Karpas-422 (cell line): ENCODE data around the gene STAT3. TPM values are rescaled to one million over a fixed set of nuclear protein-coding genes. Genes with fewer than 3 reads are reported as not detected.
A peak's percentile ranks its signal among the peaks of the same experiment; 100 is the strongest.
"Not testable (repeated sequence)": the region's sequence is repeated elsewhere in the genome, so short reads cannot be mapped to it uniquely, and the experiment has no call there.

Experiments used
- DNase-seq: peaks from one replicate; pipeline ENCODE4 v3.0.0-alpha.2; 2015
- H2AFZ ChIP-seq: fragments of 200-600 bp; sonication (generic); 2 replicates; pipeline ENCODE4 v1.6.1; 2014; ENCODE audit warnings: antibody characterized with exemption, low read length, mixed read lengths
- H3K27ac ChIP-seq: fragments of 200-600 bp; sonication (generic); 2 replicates; pipeline ENCODE4 v1.5.1; 2014; ENCODE audit warnings: mild to moderate bottlenecking, low read length, moderate library complexity
- H3K27me3 ChIP-seq: fragments of 200-600 bp; sonication (generic); 2 replicates; pipeline ENCODE4 v1.6.1; 2014; ENCODE audit warnings: low read length, mixed read lengths
- H3K36me3 ChIP-seq: fragments of 200-600 bp; sonication (generic); 2 replicates; pipeline ENCODE4 v1.6.1; 2014; ENCODE audit warnings: low read length, mixed read lengths; ENCODE audit not compliant: insufficient read depth
- H3K4me1 ChIP-seq: fragments of 200-600 bp; sonication (generic); 2 replicates; pipeline ENCODE4 v1.6.1; 2014; ENCODE audit warnings: mild to moderate bottlenecking, low read length, mixed read lengths
- H3K4me2 ChIP-seq: fragments of 200-600 bp; sonication (generic); 2 replicates; pipeline ENCODE4 v1.6.1; 2014; ENCODE audit warnings: low read length, low read depth, mild to moderate bottlenecking; ENCODE audit not compliant: poor library complexity, severe bottlenecking
- H3K4me3 ChIP-seq: fragments of 200-600 bp; sonication (generic); 2 replicates; pipeline ENCODE4 v1.5.1; 2014; ENCODE audit warnings: mild to moderate bottlenecking, antibody characterized with exemption, low read length, mixed read lengths
- H3K79me2 ChIP-seq: fragments of 200-600 bp; sonication (generic); 2 replicates; pipeline ENCODE4 v1.6.1; 2014; ENCODE audit warnings: mild to moderate bottlenecking, low read length, mixed read lengths
- H3K9ac ChIP-seq: fragments of 200-600 bp; sonication (generic); 2 replicates; pipeline ENCODE4 v1.6.0; 2014; ENCODE audit warnings: low read length
- H3K9me2 ChIP-seq: fragments of 200-600 bp; sonication (generic), shearing (Covaris generic); replicated peaks from 2 replicates; pipeline ENCODE4 v1.6.0; 2014; ENCODE audit warnings: mild to moderate bottlenecking, low read length, moderate library complexity; ENCODE audit not compliant: insufficient read depth
- H3K9me3 ChIP-seq: fragments of 300-700, 200-600 bp; sonication (generic); 2 replicates; pipeline ENCODE4 v1.6.1; 2014; ENCODE audit warnings: low read length, mixed read lengths
- H4K20me1 ChIP-seq: fragments of 200-600 bp; sonication (generic); 2 replicates; pipeline ENCODE4 v1.6.1; 2014; ENCODE audit warnings: mild to moderate bottlenecking, antibody characterized with exemption, low read length, low read depth; ENCODE audit not compliant: insufficient read depth
- total RNA-seq: library from RNA; depleted of rRNA; stranded (reverse); fragments of >200 nt; shearing (Covaris generic); gene quantifications from 2 replicates; pipeline ENCODE4 v1.2.3, GENCODE V29; 2014; ENCODE audit warnings: low replicate concordance

STAT3 gene
- total RNA-seq, 1 experiment from 2014 or later, result 16.3 TPM

DNA sequence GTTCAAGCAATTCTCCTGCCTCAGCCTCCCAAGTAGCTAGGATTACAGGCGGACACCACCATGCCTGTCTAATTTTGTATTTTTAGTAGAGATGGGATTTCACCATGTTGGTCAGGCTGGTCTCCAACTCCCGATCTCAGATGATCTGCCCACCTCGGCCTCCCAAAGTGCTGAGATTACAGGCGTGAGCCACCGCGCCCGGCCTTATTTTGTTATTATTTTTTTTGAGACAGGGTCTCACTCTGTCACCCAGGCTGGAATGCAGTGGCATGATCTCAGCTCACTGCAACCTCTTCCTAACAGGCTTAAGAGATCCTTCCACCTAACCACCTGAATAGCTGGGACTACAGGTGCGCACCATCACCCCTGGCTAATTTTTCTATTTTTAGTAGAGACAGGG, 7.4 kb upstream of the STAT3 start:
- H3K9me2 ChIP-seq, H3K27me3 ChIP-seq, DNase-seq: not testable (repeated sequence)

DNA sequence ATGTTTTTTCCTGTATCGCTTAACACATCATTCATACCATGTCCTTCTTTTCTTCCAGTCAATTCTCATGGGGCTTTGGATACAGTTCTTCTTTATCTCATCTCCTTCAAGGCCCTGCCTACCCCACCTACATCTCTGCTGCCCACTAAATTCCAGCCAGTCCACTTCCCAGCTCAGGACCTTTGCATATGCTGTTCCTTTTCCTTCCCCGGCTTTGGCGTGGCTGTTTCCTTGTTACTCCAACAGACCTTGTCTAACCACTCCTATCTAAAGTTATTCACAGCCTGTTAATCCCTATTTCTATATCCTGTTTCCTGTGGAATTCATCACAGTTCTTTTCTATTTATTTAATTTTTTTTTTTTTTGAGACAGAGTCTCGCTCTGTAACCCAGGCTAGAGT, 6.6 kb upstream of the STAT3 start:
- H4K20me1 ChIP-seq, result no peaks in the 10 kb centered on the region
- H3K36me3 ChIP-seq, result no peaks in the 10 kb centered on the region
- H3K79me2 ChIP-seq, result no peaks in the 10 kb centered on the region
- no peak overlapping the region for H3K27ac ChIP-seq
- no peaks in the 10 kb centered on the region for H3K9me2 ChIP-seq
- H3K9me3 ChIP-seq, result no peaks in the 10 kb centered on the region
- no peak overlapping the region for H3K4me2 ChIP-seq
- peaks cover 17% of the 10 kb centered on the region for H3K4me1 ChIP-seq
- no peak overlapping the region for H3K9ac ChIP-seq
- no peaks in the 10 kb centered on the region for H3K27me3 ChIP-seq
- H3K4me3 ChIP-seq, result no peak overlapping the region
- DNase-seq, result no peak
- no peak overlapping the region for H2AFZ ChIP-seq

More for the DNA sequence above, 7.4 kb upstream of the STAT3 start:
- not testable (repeated sequence) for H3K4me3 ChIP-seq, H3K79me2 ChIP-seq, H3K36me3 ChIP-seq, H3K4me2 ChIP-seq, H2AFZ ChIP-seq, H4K20me1 ChIP-seq, H3K9ac ChIP-seq, H3K9me3 ChIP-seq, H3K27ac ChIP-seq
- H3K4me1 ChIP-seq, result peaks cover 17% of the 10 kb centered on the region

DNA sequence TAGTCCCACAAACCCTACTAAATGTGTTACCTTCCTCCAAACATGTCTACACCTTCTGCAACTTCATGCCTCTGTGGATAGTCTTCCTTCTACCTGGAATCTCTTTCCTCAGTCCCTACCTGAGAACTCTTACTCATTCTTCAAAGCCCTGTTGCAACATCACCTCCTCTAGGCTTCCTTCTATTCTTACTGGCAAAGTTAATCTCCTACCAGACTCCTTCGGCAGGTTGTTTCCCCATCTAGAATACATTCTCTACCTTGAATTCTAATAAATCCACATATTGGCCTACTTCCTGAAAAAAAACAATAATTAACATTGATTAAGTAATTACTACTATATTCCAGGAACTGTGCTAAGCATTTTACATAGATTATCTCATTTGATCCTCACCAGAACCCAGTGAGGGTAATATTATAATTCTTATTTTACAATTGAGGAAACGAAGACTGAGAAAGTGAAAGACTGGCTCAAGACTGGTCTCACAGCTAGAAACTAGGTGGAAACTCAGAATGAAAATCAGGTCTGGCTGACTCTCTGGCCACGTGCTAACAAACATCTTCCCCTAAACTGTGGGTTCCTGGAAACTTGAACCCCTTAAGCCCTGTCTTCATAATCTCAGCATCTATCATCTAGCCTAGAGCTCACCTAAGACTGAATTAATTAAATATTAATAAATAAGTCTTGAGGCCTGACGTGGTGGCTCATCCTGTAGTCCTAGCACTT, 4.6 kb upstream of the STAT3 start:
- DNase-seq, result no peak
- H3K27ac ChIP-seq, result peak overlapping the region; percentile 31; the same call in 1 of the 2 replicates

DNA sequence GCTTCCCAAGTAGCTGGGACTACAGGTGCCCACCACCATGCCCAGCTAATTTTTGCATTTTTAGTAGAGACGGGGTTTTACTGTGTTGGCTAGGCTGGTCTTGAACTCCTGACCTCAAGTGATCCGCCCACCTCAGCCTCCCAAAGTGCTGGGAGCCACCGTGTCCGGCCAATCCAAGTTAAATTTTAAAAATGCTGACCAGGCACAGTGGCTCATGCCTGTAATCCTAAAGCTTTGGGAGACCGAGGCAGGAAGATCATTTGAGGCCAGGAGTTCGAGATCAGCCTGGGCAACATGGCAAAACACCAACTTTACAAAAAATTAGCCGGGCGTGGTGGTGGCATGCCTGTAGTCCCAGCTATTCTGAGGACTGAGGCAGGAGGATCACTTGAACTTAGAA, 3.2 kb upstream of the STAT3 start:
- H3K9me3 ChIP-seq, H3K27ac ChIP-seq, H3K79me2 ChIP-seq, DNase-seq, H3K9ac ChIP-seq, H3K4me2 ChIP-seq, H3K27me3 ChIP-seq, H2AFZ ChIP-seq, H4K20me1 ChIP-seq, H3K9me2 ChIP-seq, H3K36me3 ChIP-seq, H3K4me3 ChIP-seq: not testable (repeated sequence)
- peaks cover 40% of the 10 kb centered on the region for H3K4me1 ChIP-seq

More for the DNA sequence above, 4.6 kb upstream of the STAT3 start:
- H3K36me3 ChIP-seq, result no peaks in the 10 kb centered on the region
- H3K9ac ChIP-seq, result no peak overlapping the region
- no peaks in the 10 kb centered on the region for H3K27me3 ChIP-seq
- no peak overlapping the region for H3K4me2 ChIP-seq
- no peaks in the 10 kb centered on the region for H4K20me1 ChIP-seq
- no peaks in the 10 kb centered on the region for H3K79me2 ChIP-seq
- H3K4me1 ChIP-seq, result peaks cover 30% of the 10 kb centered on the region
- no peaks in the 10 kb centered on the region for H3K9me2 ChIP-seq
- H3K9me3 ChIP-seq, result no peaks in the 10 kb centered on the region
- H3K4me3 ChIP-seq, result no peak overlapping the region
- H2AFZ ChIP-seq, result no peak overlapping the region

DNA sequence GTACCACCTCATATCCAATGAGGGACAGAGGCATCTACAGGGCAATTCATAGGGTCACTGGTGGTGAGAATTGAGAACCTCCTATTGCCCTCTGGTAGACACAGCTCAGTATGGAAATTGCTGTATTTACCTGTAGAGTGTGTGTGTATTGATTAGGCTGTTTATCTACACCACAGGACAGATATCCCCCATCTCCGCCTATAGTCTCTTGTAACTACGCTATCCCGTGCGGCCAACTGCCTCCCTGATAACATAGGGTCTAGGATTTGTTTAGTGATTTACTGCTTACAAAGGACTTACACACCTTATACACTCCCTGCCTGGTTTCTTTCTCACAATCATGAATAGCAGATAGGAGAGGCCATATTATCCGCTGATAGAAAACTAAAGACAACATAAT, 1.7 kb upstream of the STAT3 start:
- Histone ChIP-seq H3K36me3 (no peaks in the 10 kb centered on the region), H3K4me2 (no peak overlapping the region), H3K4me3 (no peak overlapping the region), H2AFZ (no peak overlapping the region), H3K9me2 (no peaks in the 10 kb centered on the region), H4K20me1 (peaks cover 8% of the 10 kb centered on the region; the same call in 1 of the 2 replicates), H3K27me3 (no peaks in the 10 kb centered on the region), H3K4me1 (peaks cover 40% of the 10 kb centered on the region), H3K9me3 (no peaks in the 10 kb centered on the region), H3K9ac (no peak overlapping the region), H3K79me2 (no peaks in the 10 kb centered on the region), H3K27ac (no peak overlapping the region)
- DNase-seq, result no peak

DNA sequence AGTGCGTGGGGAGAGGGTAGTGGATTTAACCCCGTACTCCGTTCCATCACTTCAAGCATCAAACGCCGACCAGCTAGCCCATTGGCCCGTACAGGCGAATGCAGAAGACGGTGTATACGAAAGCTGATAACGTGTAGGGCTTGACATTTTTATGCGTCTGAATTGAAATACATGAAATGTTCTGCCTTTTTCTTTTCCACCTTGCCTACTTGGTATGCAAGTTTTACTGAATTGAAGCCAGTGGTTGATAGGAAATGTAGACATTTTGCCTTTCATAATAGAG, 834 bp upstream of the STAT3 start:
- Histone ChIP-seq H3K9me3 (no peaks in the 10 kb centered on the region), H4K20me1 (peaks cover 8% of the 10 kb centered on the region; the same call in 1 of the 2 replicates), H3K27ac (no peak overlapping the region), H3K9me2 (no peaks in the 10 kb centered on the region), H3K4me3 (peak overlapping the region; percentile 78), H3K79me2 (no peaks in the 10 kb centered on the region), H3K9ac (peak overlapping the region; percentile 71), H3K4me2 (peak overlapping the region; percentile 100), H3K27me3 (no peaks in the 10 kb centered on the region), H2AFZ (peak overlapping the region; percentile 100), H3K36me3 (no peaks in the 10 kb centered on the region), H3K4me1 (peaks cover 38% of the 10 kb centered on the region)
- DNase-seq, result peak; percentile 51

DNA sequence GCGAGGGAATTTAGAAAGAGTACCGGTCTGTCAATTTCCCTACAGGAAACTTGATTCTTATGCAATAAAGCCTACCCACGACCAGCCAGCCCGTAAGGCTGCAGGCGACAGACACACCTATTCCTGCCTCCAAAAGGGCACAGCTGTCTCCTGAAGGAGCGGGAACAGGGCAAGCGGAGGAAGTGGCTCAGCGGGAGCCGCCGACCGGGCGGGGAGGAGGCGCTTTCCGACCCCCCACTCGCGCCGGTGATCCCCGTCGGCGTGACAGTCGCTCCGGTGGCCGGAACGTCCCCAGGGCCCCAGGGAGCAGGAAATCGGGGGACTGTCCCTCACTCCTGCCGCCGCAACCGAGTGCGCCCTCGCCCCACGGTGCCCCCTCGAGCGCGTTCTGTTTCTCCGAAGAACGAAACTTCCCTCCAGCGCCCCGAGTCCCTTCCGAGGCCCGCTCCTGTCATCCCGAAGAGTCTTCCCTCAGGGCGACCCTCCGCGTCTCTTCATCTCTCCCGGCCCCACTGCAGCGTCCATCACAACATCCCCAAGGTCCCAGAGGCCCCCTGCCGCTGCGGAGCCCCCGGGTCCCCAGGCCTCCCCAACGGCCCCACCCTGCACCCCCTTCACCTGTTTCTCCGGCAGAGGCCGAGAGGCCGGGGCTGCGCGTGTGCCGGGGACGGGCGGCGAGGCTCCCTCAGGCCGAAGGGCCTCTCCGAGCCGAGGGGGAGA, 421 bp downstream of the STAT3 start:
- Histone ChIP-seq H3K79me2 (no peaks in the 10 kb centered on the region), H3K4me1 (peaks cover 26% of the 10 kb centered on the region), H3K36me3 (no peaks in the 10 kb centered on the region), H2AFZ (peak overlapping the region; percentile 88), H3K9me2 (no peaks in the 10 kb centered on the region), H3K4me3 (peak overlapping the region; percentile 90), H4K20me1 (peaks cover 8% of the 10 kb centered on the region; the same call in 1 of the 2 replicates), H3K27ac (no peak overlapping the region), H3K9ac (peak overlapping the region; percentile 87), H3K9me3 (no peaks in the 10 kb centered on the region), H3K27me3 (no peaks in the 10 kb centered on the region), H3K4me2 (peak overlapping the region; percentile 96)
- peak; percentile 53 for DNase-seq

DNA sequence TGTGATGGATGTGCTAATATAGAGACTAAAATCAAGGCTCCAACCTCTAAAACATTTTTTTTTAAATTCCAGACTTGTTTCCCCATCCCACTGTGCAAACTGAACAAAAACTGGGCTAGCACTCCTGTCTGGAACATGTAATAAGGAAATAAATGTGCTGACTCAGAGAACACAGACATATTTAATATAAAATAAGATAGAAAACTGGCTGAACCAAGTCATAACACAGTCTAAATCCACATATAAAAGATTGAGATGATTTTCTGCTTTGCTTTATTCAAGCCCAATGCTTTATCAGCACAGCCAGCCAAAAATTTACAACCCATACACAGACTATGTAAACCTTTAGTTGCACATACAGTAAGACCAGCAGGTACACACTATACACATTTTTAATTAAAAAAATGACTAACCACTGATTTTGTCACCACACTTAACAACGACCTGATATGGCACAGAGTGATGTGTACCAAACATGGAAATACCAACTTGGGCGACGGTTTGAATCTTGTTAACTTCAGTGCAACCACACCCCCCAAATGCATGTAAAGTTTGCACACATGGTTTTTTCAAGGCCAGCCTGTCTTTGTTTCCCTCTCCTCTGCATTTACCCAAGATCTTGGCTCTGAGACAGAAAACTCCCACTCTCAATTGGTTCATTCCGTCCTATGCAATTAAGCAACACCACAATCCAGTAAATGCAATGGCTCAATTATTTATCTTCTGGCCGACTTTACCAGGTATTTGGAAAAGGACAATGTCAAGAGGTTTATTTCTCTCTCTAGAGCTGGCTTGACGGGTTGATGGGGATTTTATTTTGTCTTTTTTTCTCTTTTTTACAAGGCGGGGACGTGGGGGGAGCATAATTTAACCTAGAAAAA, 1.2 kb downstream of the STAT3 start:
- no peak overlapping the region for H3K27ac ChIP-seq
- no peaks in the 10 kb centered on the region for H3K9me3 ChIP-seq
- peaks cover 25% of the 10 kb centered on the region for H3K4me1 ChIP-seq
- H3K9me2 ChIP-seq, result no peaks in the 10 kb centered on the region
- H3K9ac ChIP-seq, result peak overlapping the region; percentile 87
- peak overlapping the region; percentile 96 for H3K4me2 ChIP-seq
- peak overlapping the region; percentile 90 for H3K4me3 ChIP-seq
- H3K27me3 ChIP-seq, result no peaks in the 10 kb centered on the region
- H4K20me1 ChIP-seq, result peaks cover 12% of the 10 kb centered on the region; the same call in 1 of the 2 replicates
- no peak overlapping the region for H2AFZ ChIP-seq
- no peaks in the 10 kb centered on the region for H3K79me2 ChIP-seq
- no peaks in the 10 kb centered on the region for H3K36me3 ChIP-seq
- no peak for DNase-seq
